Esophagus muscularis mucosa (tissue), 4 donors: ENCODE data around the gene LUC7L. TPM values are rescaled to one million over a fixed set of nuclear protein-coding genes. Genes with fewer than 3 reads are reported as not detected.
"Not testable (repeated sequence)": the region's sequence is repeated elsewhere in the genome, so short reads cannot be mapped to it uniquely, and the experiment has no call there.

Experiments
- DNase-seq: peaks from one replicate; pipeline ENCODE4 v3.0.0-alpha.2; 2017; ENCODE audit errors: extremely low spot score
- H3K27ac ChIP-seq, 4 donors: fragments of 200-600 bp; sonication (generic); replicated peaks in 1 of 4; 1 replicate in 3 of 4; 2 replicates in 1 of 4; pipeline ENCODE4 v1.5.1; 2016 to 2019; ENCODE audit warnings: mild to moderate bottlenecking in 1 of 4
- H3K27me3 ChIP-seq, 4 donors: fragments of 200-600 bp; sonication (generic); one replicate each; pipeline versions ENCODE4 v1.5.1 to v1.6.0; 2016 to 2019
- H3K36me3 ChIP-seq, 4 donors: fragments of 200-600 bp; sonication (generic); one replicate each; pipeline ENCODE4 v1.5.1; 2016 to 2019
- H3K4me1 ChIP-seq, 4 donors: fragments of 200-600 bp; sonication (generic); one replicate each; pipeline ENCODE4 v1.5.1; 2016 to 2019
- H3K4me3 ChIP-seq, 4 donors: fragments of 200-600 bp; sonication (generic); 1 replicate in 2 of 4; 2 replicates in 2 of 4; pipeline ENCODE4 v1.5.1; 2016 to 2019; ENCODE audit warnings: mild to moderate bottlenecking in 4 of 4, moderate library complexity in 1 of 4
- H3K9me3 ChIP-seq, 4 donors: fragments of 200-600 bp; sonication (generic); 1 replicate in 3 of 4; 2 replicates in 1 of 4; pipeline ENCODE4 v1.5.1; 2016 to 2019
- EP300 ChIP-seq: sonication (generic); formaldehyde crosslinking; IDR thresholded peaks from one replicate; pipeline ENCODE4 v1.6.1; 2017; ENCODE audit warnings: antibody characterized with exemption
- POLR2A ChIP-seq: fragments of 450-650 bp; IDR thresholded peaks from one replicate; pipeline ENCODE4 v1.6.1; 2017; ENCODE audit warnings: antibody characterized with exemption, moderate library complexity, mild to moderate bottlenecking, low read depth
- POLR2AphosphoS5 ChIP-seq, 2 donors: sonication (generic); formaldehyde crosslinking; IDR thresholded peaks; one replicate each; pipeline ENCODE4 v1.6.1; 2017; ENCODE audit warnings: antibody characterized with exemption in 2 of 2
- WGBS: methylation state at CpG from one replicate; pipeline ENCODE4 v1.1.5; 2018; 5-methylcytosine and 5-hydroxymethylcytosine counted together
- intact Hi-C: fragments of 100-400 bp; cut with DNase I; formaldehyde crosslinking; loops from one replicate; pipeline ENCODE4 v1.15.1; 2023
- total RNA-seq, 4 donors: library from RNA; depleted of rRNA; stranded (reverse); fragments of >200 nt; gene quantifications; one replicate each; pipeline versions ENCODE4 v1.1.0 to v1.2.1, GENCODE V29; 2016
- TF ChIP-seq, protein P1 (sequence below), 3 experiments: fragments of 200-600 bp in 2 of 3; fragments of 450-650 bp in 1 of 3; sonication (generic) in 2 of 3; IDR thresholded peaks; one replicate each; pipeline ENCODE4 v1.5.1; 2017 to 2019; ENCODE audit warnings: antibody characterized with exemption in 3 of 3, mild to moderate bottlenecking in 2 of 3, moderate library complexity in 1 of 3

Gene LUC7L
- total RNA-seq, 4 donors from 2014 or later, result 34.8 to 60.6 (median 50.2) TPM

DNA sequence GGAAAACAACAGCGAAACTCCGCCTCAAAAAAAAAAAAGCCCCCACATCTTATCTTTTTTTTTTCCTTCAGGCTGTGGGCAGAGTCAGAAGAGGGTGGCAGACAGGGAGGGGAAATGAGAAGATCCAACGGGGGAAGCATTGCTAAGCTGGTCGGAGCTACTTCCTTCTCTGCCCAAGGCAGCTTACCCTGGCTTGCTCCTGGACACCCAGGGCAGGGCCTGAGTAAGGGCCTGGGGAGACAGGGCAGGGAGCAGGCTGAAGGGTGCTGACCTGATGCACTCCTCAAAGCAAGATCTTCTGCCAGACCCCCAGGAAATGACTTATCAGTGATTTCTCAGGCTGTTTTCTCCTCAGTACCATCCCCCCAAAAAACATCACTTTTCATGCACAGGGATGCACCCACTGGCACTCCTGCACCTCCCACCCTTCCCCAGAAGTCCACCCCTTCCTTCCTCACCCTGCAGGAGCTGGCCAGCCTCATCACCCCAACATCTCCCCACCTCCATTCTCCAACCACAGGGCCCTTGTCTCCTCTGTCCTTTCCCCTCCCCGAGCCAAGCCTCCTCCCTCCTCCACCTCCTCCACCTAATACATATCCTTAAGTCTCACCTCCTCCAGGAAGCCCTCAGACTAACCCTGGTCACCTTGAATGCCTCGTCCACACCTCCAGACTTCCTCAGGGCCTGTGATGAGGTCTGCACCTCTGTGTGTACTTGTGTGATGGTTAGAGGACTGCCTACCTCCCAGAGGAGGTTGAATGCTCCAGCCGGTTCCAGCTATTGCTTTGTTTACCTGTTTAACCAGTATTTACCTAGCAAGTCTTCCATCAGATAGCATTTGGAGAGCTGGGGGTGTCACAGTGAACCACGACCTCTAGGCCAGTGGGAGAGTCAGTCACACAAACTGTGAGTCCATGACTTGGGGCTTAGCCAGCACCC lies 54.0 kb downstream of the LUC7L start:
- Histone ChIP-seq H3K9me3 (no peaks in the 10 kb centered on the region), H3K27ac (no peak overlapping the region), H3K4me3 (no peak overlapping the region), H3K4me1 (peaks cover 6 to 18% (median 17%) of the 10 kb centered on the region in 4 donors), H3K36me3 (no peaks in the 10 kb centered on the region), H3K27me3 (peaks cover 4 to 83% (median 51%) of the 10 kb centered on the region in 4 donors)
- DNase-seq, result no peak
- no peak for TF ChIP-seq POLR2AphosphoS5 (IDR thresholded peaks at IDR 0.05)
- TF ChIP-seq, protein P1, sequence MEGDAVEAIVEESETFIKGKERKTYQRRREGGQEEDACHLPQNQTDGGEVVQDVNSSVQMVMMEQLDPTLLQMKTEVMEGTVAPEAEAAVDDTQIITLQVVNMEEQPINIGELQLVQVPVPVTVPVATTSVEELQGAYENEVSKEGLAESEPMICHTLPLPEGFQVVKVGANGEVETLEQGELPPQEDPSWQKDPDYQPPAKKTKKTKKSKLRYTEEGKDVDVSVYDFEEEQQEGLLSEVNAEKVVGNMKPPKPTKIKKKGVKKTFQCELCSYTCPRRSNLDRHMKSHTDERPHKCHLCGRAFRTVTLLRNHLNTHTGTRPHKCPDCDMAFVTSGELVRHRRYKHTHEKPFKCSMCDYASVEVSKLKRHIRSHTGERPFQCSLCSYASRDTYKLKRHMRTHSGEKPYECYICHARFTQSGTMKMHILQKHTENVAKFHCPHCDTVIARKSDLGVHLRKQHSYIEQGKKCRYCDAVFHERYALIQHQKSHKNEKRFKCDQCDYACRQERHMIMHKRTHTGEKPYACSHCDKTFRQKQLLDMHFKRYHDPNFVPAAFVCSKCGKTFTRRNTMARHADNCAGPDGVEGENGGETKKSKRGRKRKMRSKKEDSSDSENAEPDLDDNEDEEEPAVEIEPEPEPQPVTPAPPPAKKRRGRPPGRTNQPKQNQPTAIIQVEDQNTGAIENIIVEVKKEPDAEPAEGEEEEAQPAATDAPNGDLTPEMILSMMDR (IDR thresholded peaks at IDR 0.05), result no peak
- no peak for TF ChIP-seq EP300
- TF ChIP-seq POLR2A, result no peak
- WGBS, result 44% methylated on average over 7 of the region's 8 CpGs
- intact Hi-C loops, result no loop called here

DNA sequence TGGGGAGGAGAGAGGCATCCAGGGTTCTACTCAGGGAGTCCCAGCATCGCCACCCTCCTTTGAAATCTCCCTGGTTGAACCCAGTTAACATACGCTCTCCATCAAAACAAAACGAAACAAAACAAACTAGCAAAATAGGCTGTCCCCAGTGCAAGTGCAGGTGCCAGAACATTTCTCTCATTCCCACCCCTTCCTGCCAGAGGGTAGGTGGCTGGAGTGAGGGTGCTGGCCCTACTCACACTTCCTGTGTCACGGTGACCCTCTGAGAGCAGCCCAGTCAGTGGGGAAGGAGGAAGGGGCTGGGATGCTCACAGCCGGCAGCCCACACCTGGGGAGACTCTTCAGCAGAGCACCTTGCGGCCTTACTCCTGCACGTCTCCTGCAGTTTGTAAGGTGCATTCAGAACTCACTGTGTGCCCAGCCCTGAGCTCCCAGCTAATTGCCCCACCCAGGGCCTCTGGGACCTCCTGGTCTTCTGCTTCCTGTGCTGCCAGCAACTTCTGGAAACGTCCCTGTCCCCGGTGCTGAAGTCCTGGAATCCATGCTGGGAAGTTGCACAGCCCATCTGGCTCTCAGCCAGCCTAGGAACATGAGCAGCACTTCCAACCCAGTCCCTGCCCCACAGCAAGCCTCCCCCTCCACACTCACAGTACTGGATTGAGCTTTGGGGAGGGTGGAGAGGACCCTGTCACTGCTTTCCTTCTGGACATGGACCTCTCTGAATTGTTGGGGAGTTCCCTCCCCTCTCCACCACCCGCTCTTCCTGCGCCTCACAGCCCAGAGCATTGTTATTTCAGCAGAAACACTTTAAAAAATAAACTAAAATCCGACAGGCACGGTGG lies 55.1 kb downstream of the LUC7L start:
- H3K4me3 ChIP-seq, H3K9me3 ChIP-seq, H3K27ac ChIP-seq, intact Hi-C loops, DNase-seq, H3K36me3 ChIP-seq: not testable (repeated sequence)
- peaks cover 2 to 13% (median 10%) of the 10 kb centered on the region in 4 donors for H3K4me1 ChIP-seq
- 17% methylated on average over 5 of the region's 13 CpGs for WGBS
- peaks cover 4 to 83% (median 42%) of the 10 kb centered on the region in 4 donors for H3K27me3 ChIP-seq

DNA sequence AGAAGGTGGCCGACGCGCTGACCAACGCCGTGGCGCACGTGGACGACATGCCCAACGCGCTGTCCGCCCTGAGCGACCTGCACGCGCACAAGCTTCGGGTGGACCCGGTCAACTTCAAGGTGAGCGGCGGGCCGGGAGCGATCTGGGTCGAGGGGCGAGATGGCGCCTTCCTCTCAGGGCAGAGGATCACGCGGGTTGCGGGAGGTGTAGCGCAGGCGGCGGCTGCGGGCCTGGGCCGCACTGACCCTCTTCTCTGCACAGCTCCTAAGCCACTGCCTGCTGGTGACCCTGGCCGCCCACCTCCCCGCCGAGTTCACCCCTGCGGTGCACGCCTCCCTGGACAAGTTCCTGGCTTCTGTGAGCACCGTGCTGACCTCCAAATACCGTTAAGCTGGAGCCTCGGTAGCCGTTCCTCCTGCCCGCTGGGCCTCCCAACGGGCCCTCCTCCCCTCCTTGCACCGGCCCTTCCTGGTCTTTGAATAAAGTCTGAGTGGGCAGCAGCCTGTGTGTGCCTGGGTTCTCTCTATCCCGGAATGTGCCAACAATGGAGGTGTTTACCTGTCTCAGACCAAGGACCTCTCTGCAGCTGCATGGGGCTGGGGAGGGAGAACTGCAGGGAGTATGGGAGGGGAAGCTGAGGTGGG lies 55.9 kb downstream of the LUC7L start:
- H3K9me3 ChIP-seq, H3K4me3 ChIP-seq, DNase-seq, intact Hi-C loops, H3K27ac ChIP-seq, H3K36me3 ChIP-seq: not testable (repeated sequence)
- WGBS, result no CpG with 5 or more reads among the region's 44 CpGs
- Histone ChIP-seq H3K4me1 (peaks cover 2 to 13% (median 10%) of the 10 kb centered on the region in 4 donors), H3K27me3 (peaks cover 4 to 83% (median 42%) of the 10 kb centered on the region in 4 donors)

DNA sequence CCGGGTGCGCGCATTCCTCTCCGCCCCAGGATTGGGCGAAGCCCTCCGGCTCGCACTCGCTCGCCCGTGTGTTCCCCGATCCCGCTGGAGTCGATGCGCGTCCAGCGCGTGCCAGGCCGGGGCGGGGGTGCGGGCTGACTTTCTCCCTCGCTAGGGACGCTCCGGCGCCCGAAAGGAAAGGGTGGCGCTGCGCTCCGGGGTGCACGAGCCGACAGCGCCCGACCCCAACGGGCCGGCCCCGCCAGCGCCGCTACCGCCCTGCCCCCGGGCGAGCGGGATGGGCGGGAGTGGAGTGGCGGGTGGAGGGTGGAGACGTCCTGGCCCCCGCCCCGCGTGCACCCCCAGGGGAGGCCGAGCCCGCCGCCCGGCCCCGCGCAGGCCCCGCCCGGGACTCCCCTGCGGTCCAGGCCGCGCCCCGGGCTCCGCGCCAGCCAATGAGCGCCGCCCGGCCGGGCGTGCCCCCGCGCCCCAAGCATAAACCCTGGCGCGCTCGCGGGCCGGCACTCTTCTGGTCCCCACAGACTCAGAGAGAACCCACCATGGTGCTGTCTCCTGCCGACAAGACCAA lies 56.8 kb downstream of the LUC7L start, which contains the start of gene HBA2:
Gene HBA2 (plus strand): TSS at position 503 of the 568 bp plus-strand sequence. CDS start 37 bp downstream, at position 540.
- Histone ChIP-seq H3K4me1 (peaks cover 2 to 11% (median 9%) of the 10 kb centered on the region in 4 donors), H3K27me3 (peaks cover 4 to 83% (median 42%) of the 10 kb centered on the region in 4 donors)
- H3K27ac ChIP-seq, DNase-seq, H3K9me3 ChIP-seq, H3K36me3 ChIP-seq, intact Hi-C loops, H3K4me3 ChIP-seq: not testable (repeated sequence)
- WGBS, result no CpG with 5 or more reads among the region's 74 CpGs

DNA sequence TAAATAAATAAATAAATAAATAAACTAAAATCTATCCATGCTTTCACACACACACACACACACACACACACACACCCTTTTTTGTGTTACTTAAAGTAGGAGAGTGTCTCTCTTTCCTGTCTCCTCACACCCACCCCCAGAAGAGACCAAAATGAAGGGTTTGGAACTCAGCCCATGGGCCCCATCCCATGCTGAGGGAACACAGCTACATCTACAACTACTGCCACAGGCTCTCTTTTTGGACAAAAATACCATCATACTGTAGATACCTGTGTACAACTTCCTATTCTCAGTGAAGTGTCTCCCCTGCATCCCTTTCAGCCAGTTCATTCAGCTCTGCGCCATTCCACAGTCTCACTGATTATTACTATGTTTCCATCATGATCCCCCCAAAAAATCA lies 58.5 kb downstream of the LUC7L start:
- Histone ChIP-seq H3K9me3 (no peaks in the 10 kb centered on the region), H3K36me3 (no peaks in the 10 kb centered on the region), H3K27ac (no peak overlapping the region), H3K27me3 (peaks cover 13 to 89% (median 53%) of the 10 kb centered on the region in 4 donors), H3K4me3 (no peak overlapping the region), H3K4me1 (peaks cover 10 to 12% (median 11%) of the 10 kb centered on the region in 4 donors)
- TF ChIP-seq, protein P1 (IDR thresholded peaks at IDR 0.05), result no peak
- TF ChIP-seq POLR2AphosphoS5 (IDR thresholded peaks at IDR 0.05) (no peak), POLR2A (no peak)
- WGBS, result 91% methylated on average over 1 of the region's 1 CpG
- no peak for DNase-seq
- intact Hi-C loops, result no loop called here

DNA sequence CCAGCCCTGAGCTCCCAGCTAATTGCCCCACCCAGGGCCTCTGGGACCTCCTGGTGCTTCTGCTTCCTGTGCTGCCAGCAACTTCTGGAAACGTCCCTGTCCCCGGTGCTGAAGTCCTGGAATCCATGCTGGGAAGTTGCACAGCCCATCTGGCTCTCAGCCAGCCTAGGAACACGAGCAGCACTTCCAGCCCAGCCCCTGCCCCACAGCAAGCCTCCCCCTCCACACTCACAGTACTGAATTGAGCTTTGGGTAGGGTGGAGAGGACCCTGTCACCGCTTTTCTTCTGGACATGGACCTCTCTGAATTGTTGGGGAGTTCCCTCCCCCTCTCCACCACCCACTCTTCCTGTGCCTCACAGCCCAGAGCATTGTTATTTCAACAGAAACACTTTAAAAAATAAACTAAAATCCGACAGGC lies 59.2 kb downstream of the LUC7L start:
- H3K4me3 ChIP-seq, DNase-seq, H3K9me3 ChIP-seq, intact Hi-C loops, H3K27ac ChIP-seq, H3K36me3 ChIP-seq: not testable (repeated sequence)
- Histone ChIP-seq H3K27me3 (peaks cover 10 to 89% (median 55%) of the 10 kb centered on the region in 4 donors), H3K4me1 (peaks cover 17 to 19% (median 17%) of the 10 kb centered on the region in 4 donors)
- WGBS, result 3% methylated on average over 5 of the region's 5 CpGs
